PC-3 (cell line): ENCODE results near the gene ELAVL4.

Experiments
- EZH2 ChIP-seq: fragments of 300-600 bp; sonication (generic); IDR thresholded peaks from one replicate; pipeline ENCODE4 v1.6.1; 2017; ENCODE audit warnings: antibody characterized with exemption, mild to moderate bottlenecking, low read length; ENCODE audit not compliant: unreplicated experiment
- EZH2phosphoT487 ChIP-seq: fragments of 300-600 bp; sonication (generic); IDR thresholded peaks from 2 replicates; pipeline ENCODE4 v1.6.1; 2018; ENCODE audit warnings: mild to moderate bottlenecking, antibody characterized with exemption, low read length, borderline replicate concordance
- TF ChIP-seq, protein P1 (sequence below): fragments of 300-600 bp; sonication (generic); conservative IDR thresholded peaks from 2 replicates; pipeline ENCODE4 v1.5.1; 2017; ENCODE audit warnings: antibody characterized with exemption, low read depth, mild to moderate bottlenecking, low read length

DNA sequence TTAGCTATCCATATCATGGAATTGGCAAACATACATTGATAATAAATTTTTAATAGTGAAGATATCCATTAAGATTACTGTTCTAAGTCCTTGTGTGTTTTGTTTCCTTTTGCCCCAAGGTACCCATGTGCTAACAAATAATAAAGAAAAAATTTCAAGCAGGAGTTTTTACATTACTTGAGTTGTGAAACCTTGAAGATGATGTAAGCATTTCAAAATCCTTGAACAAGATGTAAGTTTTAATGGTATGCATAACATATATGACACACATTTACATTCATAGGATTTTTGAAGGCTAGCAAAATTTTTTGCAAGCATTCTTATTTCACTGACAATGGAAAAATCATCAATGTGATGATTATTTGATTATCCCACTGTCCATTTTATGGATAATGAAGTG is 10.9 kb upstream of the ELAVL4 start:
- TF ChIP-seq EZH2: no peak
- TF ChIP-seq, protein P1, sequence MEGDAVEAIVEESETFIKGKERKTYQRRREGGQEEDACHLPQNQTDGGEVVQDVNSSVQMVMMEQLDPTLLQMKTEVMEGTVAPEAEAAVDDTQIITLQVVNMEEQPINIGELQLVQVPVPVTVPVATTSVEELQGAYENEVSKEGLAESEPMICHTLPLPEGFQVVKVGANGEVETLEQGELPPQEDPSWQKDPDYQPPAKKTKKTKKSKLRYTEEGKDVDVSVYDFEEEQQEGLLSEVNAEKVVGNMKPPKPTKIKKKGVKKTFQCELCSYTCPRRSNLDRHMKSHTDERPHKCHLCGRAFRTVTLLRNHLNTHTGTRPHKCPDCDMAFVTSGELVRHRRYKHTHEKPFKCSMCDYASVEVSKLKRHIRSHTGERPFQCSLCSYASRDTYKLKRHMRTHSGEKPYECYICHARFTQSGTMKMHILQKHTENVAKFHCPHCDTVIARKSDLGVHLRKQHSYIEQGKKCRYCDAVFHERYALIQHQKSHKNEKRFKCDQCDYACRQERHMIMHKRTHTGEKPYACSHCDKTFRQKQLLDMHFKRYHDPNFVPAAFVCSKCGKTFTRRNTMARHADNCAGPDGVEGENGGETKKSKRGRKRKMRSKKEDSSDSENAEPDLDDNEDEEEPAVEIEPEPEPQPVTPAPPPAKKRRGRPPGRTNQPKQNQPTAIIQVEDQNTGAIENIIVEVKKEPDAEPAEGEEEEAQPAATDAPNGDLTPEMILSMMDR: no peak
- no peak for TF ChIP-seq EZH2phosphoT487
